Right lobe of liver (tissue), 4 donors: ENCODE results near the gene TAS1R3.

Experiments used
- CTCF ChIP-seq, 4 donors: fragments of 200-600 bp in 3 of 4; fragments of 450-650 bp in 1 of 4; IDR thresholded peaks; one replicate each; pipeline versions ENCODE4 v1.5.1 to v1.8.0; 2016 to 2022; ENCODE audit warnings: antibody characterized with exemption in 4 of 4, mild to moderate bottlenecking in 2 of 4
- POLR2A ChIP-seq: fragments of 450-650 bp; IDR thresholded peaks from one replicate; pipeline ENCODE4 v1.6.1; 2017; ENCODE audit warnings: antibody characterized with exemption, mild to moderate bottlenecking
- donor health status: DM: no; HTN: no; CAD: no.
- donor health status: DM: no; HTN: no; CAD: no.
- donor health status: DM: no; HTN: yes; CAD: no.

GRCh38 chr1:1376551-1377226, 45.6 kb downstream of the TAS1R3 start:
- TF ChIP-seq POLR2A (no peak), CTCF (IDR thresholded peaks at IDR 0.05) (no peak)
